Measurements from ENCODE around the gene POR. TPM values are rescaled to one million over a fixed set of nuclear protein-coding genes. Genes with fewer than 3 reads are reported as not detected.

POR gene
- total RNA-seq, 1 donor from 2014 or later: 62.2 TPM

GRCh38 chr7:75945297-75946168 lies 30.6 kb downstream of the POR start:
- H3K4me1 Mint-ChIP-seq (ENCODE audit: low read depth): peaks cover 4% of the 10 kb centered on the region
- no peaks in the 10 kb centered on the region for H3K36me3 Mint-ChIP-seq (ENCODE audit: low read depth)
- no peak for TF ChIP-seq CTCF (IDR thresholded peaks at IDR 0.05)
- H3K27me3 Mint-ChIP-seq (ENCODE audit: low read depth): no peaks in the 10 kb centered on the region
- H3K9me3 Mint-ChIP-seq (ENCODE audit: low read depth): no peaks in the 10 kb centered on the region
- DNase-seq (ENCODE audit: low spot score): no peak
- no peak overlapping the region for H3K4me3 Mint-ChIP-seq (ENCODE audit: unreplicated experiment)
- H3K27ac Mint-ChIP-seq (ENCODE audit: unreplicated experiment): no peak overlapping the region

GRCh38 chr7:75946207-75946855 lies 31.4 kb downstream of the POR start:
- H3K4me1 Mint-ChIP-seq (ENCODE audit: low read depth): peaks cover 4% of the 10 kb centered on the region
- H3K9me3 Mint-ChIP-seq (ENCODE audit: low read depth): no peaks in the 10 kb centered on the region
- H3K27me3 Mint-ChIP-seq (ENCODE audit: low read depth): no peaks in the 10 kb centered on the region
- no peak for DNase-seq (ENCODE audit: low spot score)
- H3K27ac Mint-ChIP-seq (ENCODE audit: unreplicated experiment): no peak overlapping the region
- H3K36me3 Mint-ChIP-seq (ENCODE audit: low read depth): no peaks in the 10 kb centered on the region
- no peak overlapping the region for H3K4me3 Mint-ChIP-seq (ENCODE audit: unreplicated experiment)
- no peak for TF ChIP-seq CTCF (IDR thresholded peaks at IDR 0.05)

- no peaks in the 10 kb centered on the region for H3K9me3 Mint-ChIP-seq (ENCODE audit: low read depth)
- no peaks in the 10 kb centered on the region for H3K36me3 Mint-ChIP-seq (ENCODE audit: low read depth)
- no peak overlapping the region for H3K27ac Mint-ChIP-seq (ENCODE audit: unreplicated experiment)
- no peaks in the 10 kb centered on the region for H3K27me3 Mint-ChIP-seq (ENCODE audit: low read depth)
- TF ChIP-seq CTCF (IDR thresholded peaks at IDR 0.05): no peak
- no peak overlapping the region for H3K4me3 Mint-ChIP-seq (ENCODE audit: unreplicated experiment)
- H3K4me1 Mint-ChIP-seq (ENCODE audit: low read depth): peaks cover 6% of the 10 kb centered on the region
- no peak for DNase-seq (ENCODE audit: low spot score)
These were observed 33.2 kb downstream of the POR start for GRCh38 chr7:75948179-75948578.

- DNase-seq (ENCODE audit: low spot score): no peak
- peaks cover 6% of the 10 kb centered on the region for H3K4me1 Mint-ChIP-seq (ENCODE audit: low read depth)
- TF ChIP-seq CTCF (IDR thresholded peaks at IDR 0.05): no peak
- peak overlapping the region; percentile 12 for H3K27ac Mint-ChIP-seq (ENCODE audit: unreplicated experiment)
- H3K4me3 Mint-ChIP-seq (ENCODE audit: unreplicated experiment): no peak overlapping the region
- no peaks in the 10 kb centered on the region for H3K27me3 Mint-ChIP-seq (ENCODE audit: low read depth)
- no peaks in the 10 kb centered on the region for H3K9me3 Mint-ChIP-seq (ENCODE audit: low read depth)
- H3K36me3 Mint-ChIP-seq (ENCODE audit: low read depth): peaks cover 4% of the 10 kb centered on the region
These were observed 35.2 kb downstream of the POR start for GRCh38 chr7:75950111-75950681.

GRCh38 chr7:75951506-75951905 lies 36.6 kb downstream of the POR start:
- no peak for TF ChIP-seq CTCF (IDR thresholded peaks at IDR 0.05)

More at GRCh38 chr7:75951506-75951905, 36.6 kb downstream of the POR start:
- no peak for DNase-seq (ENCODE audit: low spot score)
- Mint-ChIP-seq H3K36me3 (ENCODE audit: low read depth) (peaks cover 7% of the 10 kb centered on the region), H3K9me3 (ENCODE audit: low read depth) (no peaks in the 10 kb centered on the region), H3K4me3 (ENCODE audit: unreplicated experiment) (no peak overlapping the region), H3K27me3 (ENCODE audit: low read depth) (no peaks in the 10 kb centered on the region), H3K27ac (ENCODE audit: unreplicated experiment) (no peak overlapping the region), H3K4me1 (ENCODE audit: low read depth) (peaks cover 15% of the 10 kb centered on the region)

Measured in chondrocyte (in vitro differentiated cells).